Measurements from ENCODE around the gene TP53AIP1. TPM values are rescaled to one million over a fixed set of nuclear protein-coding genes. Genes with fewer than 3 reads are reported as not detected.

Gene TP53AIP1
- total and polyA plus RNA-seq, 5 donors from 2014 or later: not detected

GRCh38 chr11:128967578-128967977 lies 24.9 kb upstream of the TP53AIP1 start:
- H3K27ac Mint-ChIP-seq: peak overlapping the region in 1 of 3 donors; percentile 38
- H3K4me1 ChIP-seq (ENCODE audit: control insufficient read depth, insufficient read depth, low read length, poor library complexity, severe bottlenecking): peaks cover 18% of the 10 kb centered on the region
- peaks cover 4 to 29% (median 21%) of the 10 kb centered on the region in 4 donors for H3K4me1 Mint-ChIP-seq
- no peak for DNase-seq
- no peak overlapping the region for H3K4me3 ChIP-seq (ENCODE audit: low read depth, low read length)
- no peak for ATAC-seq (ENCODE audit: low read depth in 2 of 2)
- H3K27me3 Mint-ChIP-seq: no peaks in the 10 kb centered on the region
- H3K9me3 Mint-ChIP-seq: peaks cover 0 to 1% (median 0%) of the 10 kb centered on the region in 7 donors
- no peaks in the 10 kb centered on the region for H3K9me3 ChIP-seq (ENCODE audit: control insufficient read depth in 2 of 2, low read length in 2 of 2)
- H3K4me3 Mint-ChIP-seq: no peak overlapping the region
- H3K36me3 Mint-ChIP-seq: peaks cover 4% of the 10 kb centered on the region
- H3K36me3 ChIP-seq (ENCODE audit: control insufficient read depth, insufficient read depth, low read length): no peaks in the 10 kb centered on the region
- no peaks in the 10 kb centered on the region for H3K27me3 ChIP-seq (ENCODE audit: control insufficient read depth, insufficient read depth, low read length)
- H3K27ac ChIP-seq (ENCODE audit: insufficient read depth, low read length, poor library complexity, severe bottlenecking): no peak overlapping the region

DNA sequence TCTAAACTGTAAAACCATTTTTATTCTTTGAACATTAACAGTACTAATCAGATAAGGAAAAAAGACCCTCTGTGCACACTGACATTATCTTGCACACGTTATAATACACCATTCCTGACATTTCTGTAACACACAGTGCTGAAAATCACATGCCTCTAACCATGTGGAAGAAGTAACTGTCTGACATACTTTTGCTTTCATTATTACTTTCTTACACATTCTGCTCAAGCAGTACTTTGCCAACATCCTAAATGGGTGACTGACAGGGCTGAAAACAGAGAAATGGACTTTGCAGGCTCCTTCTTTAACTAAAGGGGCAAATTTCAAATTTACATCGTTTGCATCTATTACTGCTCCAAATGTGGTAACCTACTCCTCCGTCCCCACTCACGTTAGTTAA lies 22.8 kb upstream of the TP53AIP1 start:
- no peak overlapping the region for H3K27ac Mint-ChIP-seq
- ATAC-seq (ENCODE audit: low read depth in 2 of 2) (peak in 1 of 2 donors; percentile 46), DNase-seq (peak in 1 of 3 donors; percentile 59)
- Histone ChIP-seq H3K4me1 (ENCODE audit: control insufficient read depth, insufficient read depth, low read length, poor library complexity, severe bottlenecking) (peaks cover 18% of the 10 kb centered on the region), H3K36me3 (ENCODE audit: control insufficient read depth, insufficient read depth, low read length) (no peaks in the 10 kb centered on the region), H3K9me3 (ENCODE audit: control insufficient read depth in 2 of 2, low read length in 2 of 2) (no peaks in the 10 kb centered on the region), H3K4me3 (ENCODE audit: low read depth, low read length) (peak overlapping the region; percentile 52), H3K27ac (ENCODE audit: insufficient read depth, low read length, poor library complexity, severe bottlenecking) (no peak overlapping the region), H3K27me3 (ENCODE audit: control insufficient read depth, insufficient read depth, low read length) (peaks cover 2% of the 10 kb centered on the region)
- peaks cover 0 to 1% (median 0%) of the 10 kb centered on the region in 7 donors for H3K9me3 Mint-ChIP-seq
- peaks cover 1% of the 10 kb centered on the region for H3K36me3 Mint-ChIP-seq
- H3K27me3 Mint-ChIP-seq: no peaks in the 10 kb centered on the region
- peaks cover 4 to 29% (median 19%) of the 10 kb centered on the region in 4 donors for H3K4me1 Mint-ChIP-seq
- H3K4me3 Mint-ChIP-seq: peak overlapping the region in 3 of 4 donors; percentile 0 to 33 (median 27)

GRCh38 chr11:128964463-128964930 lies 21.8 kb upstream of the TP53AIP1 start:
- Histone ChIP-seq H3K9me3 (ENCODE audit: control insufficient read depth in 2 of 2, low read length in 2 of 2) (no peaks in the 10 kb centered on the region), H3K4me3 (ENCODE audit: low read depth, low read length) (no peak overlapping the region), H3K27ac (ENCODE audit: insufficient read depth, low read length, poor library complexity, severe bottlenecking) (no peak overlapping the region), H3K4me1 (ENCODE audit: control insufficient read depth, insufficient read depth, low read length, poor library complexity, severe bottlenecking) (peaks cover 18% of the 10 kb centered on the region), H3K36me3 (ENCODE audit: control insufficient read depth, insufficient read depth, low read length) (no peaks in the 10 kb centered on the region), H3K27me3 (ENCODE audit: control insufficient read depth, insufficient read depth, low read length) (peaks cover 2% of the 10 kb centered on the region)
- H3K9me3 Mint-ChIP-seq: peaks cover 0 to 1% (median 0%) of the 10 kb centered on the region in 7 donors
- no peaks in the 10 kb centered on the region for H3K27me3 Mint-ChIP-seq
- DNase-seq (no peak), ATAC-seq (ENCODE audit: low read depth in 2 of 2) (no peak)
- H3K36me3 Mint-ChIP-seq: no peaks in the 10 kb centered on the region
- H3K27ac Mint-ChIP-seq: peak overlapping the region in 1 of 3 donors; percentile 64
- no peak overlapping the region for H3K4me3 Mint-ChIP-seq
- H3K4me1 Mint-ChIP-seq: peaks cover 4 to 29% (median 18%) of the 10 kb centered on the region in 4 donors

DNA sequence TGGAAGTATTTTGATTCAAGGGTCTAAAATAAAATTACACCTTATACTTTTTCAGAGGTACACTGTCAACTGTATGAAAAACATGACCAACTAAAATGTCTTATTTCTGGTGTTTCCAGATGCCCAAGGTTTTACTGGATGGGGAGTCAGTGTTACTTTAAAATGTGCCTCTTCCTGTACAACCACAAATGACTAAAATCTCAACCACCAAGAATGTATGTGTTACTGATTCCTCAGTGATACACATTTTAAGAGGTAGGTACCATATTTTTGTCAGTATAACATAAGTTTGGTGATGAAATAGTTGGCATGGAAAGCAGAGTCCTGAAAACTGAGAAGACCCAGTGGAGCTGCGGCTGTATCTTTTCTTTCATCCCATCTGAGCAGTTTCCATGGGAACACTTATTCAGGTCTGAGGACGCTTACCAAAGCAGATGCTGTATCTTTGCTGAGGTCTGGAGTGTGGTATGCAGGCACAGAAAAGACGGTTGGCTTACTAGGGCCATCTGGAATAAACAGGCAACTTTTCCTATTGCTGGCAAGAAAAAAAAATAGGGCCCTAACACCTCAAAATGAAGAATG lies 21.2 kb upstream of the TP53AIP1 start:
- peaks cover 2% of the 10 kb centered on the region for H3K27me3 Mint-ChIP-seq
- H3K36me3 Mint-ChIP-seq: no peaks in the 10 kb centered on the region
- ATAC-seq (ENCODE audit: low read depth in 2 of 2): no peak
- H3K27ac Mint-ChIP-seq: peak overlapping the region in 2 of 3 donors; percentile 15 to 64
- H3K36me3 ChIP-seq (ENCODE audit: control insufficient read depth, insufficient read depth, low read length): no peaks in the 10 kb centered on the region
- H3K27me3 ChIP-seq (ENCODE audit: control insufficient read depth, insufficient read depth, low read length): peaks cover 2% of the 10 kb centered on the region
- peaks cover 0 to 1% (median 0%) of the 10 kb centered on the region in 7 donors for H3K9me3 Mint-ChIP-seq
- H3K9me3 ChIP-seq (ENCODE audit: control insufficient read depth in 2 of 2, low read length in 2 of 2): no peaks in the 10 kb centered on the region
- no peak overlapping the region for H3K4me3 ChIP-seq (ENCODE audit: low read depth, low read length)
- no peak overlapping the region for H3K27ac ChIP-seq (ENCODE audit: insufficient read depth, low read length, poor library complexity, severe bottlenecking)
- peaks cover 18% of the 10 kb centered on the region for H3K4me1 ChIP-seq (ENCODE audit: control insufficient read depth, insufficient read depth, low read length, poor library complexity, severe bottlenecking)
- peak in 1 of 3 donors; percentile 37 for DNase-seq
- H3K4me3 Mint-ChIP-seq: no peak overlapping the region
- peaks cover 4 to 29% (median 18%) of the 10 kb centered on the region in 4 donors for H3K4me1 Mint-ChIP-seq

GRCh38 chr11:128962896-128963295 lies 20.2 kb upstream of the TP53AIP1 start:
- Mint-ChIP-seq H3K27me3 (peaks cover 5% of the 10 kb centered on the region), H3K9me3 (peaks cover 0 to 1% (median 0%) of the 10 kb centered on the region in 7 donors)
- H3K4me1 ChIP-seq (ENCODE audit: control insufficient read depth, insufficient read depth, low read length, poor library complexity, severe bottlenecking): peaks cover 18% of the 10 kb centered on the region

DNA sequence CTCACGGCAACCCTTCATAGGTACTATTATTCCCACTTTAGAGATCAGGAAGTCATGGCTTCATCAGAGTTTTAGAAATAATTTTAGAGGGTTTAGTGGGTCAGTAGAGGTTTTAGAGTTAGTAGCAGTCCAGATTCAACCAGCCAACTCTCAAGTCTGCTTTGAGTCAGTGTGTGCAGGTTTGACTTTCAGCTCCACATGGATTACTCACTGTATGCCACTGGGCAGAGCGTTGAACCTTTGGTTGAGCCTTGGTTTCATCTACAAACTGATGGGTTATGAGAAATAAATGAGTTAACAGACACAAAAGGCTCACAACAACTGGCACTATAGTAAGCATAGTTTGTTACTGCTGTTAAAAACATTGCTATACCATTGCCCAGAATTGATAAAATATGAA lies 19.0 kb upstream of the TP53AIP1 start:
- ATAC-seq (ENCODE audit: low read depth in 2 of 2) (no peak), DNase-seq (no peak)
- H3K4me1 ChIP-seq (ENCODE audit: control insufficient read depth, insufficient read depth, low read length, poor library complexity, severe bottlenecking): peaks cover 18% of the 10 kb centered on the region
- Mint-ChIP-seq H3K27me3 (peaks cover 8% of the 10 kb centered on the region), H3K36me3 (no peaks in the 10 kb centered on the region), H3K9me3 (peaks cover 0 to 1% (median 0%) of the 10 kb centered on the region in 7 donors), H3K4me1 (peaks cover 4 to 29% (median 18%) of the 10 kb centered on the region in 4 donors), H3K4me3 (no peak overlapping the region), H3K27ac (no peak overlapping the region)
- H3K4me3 ChIP-seq (ENCODE audit: low read depth, low read length): no peak overlapping the region
- H3K36me3 ChIP-seq (ENCODE audit: control insufficient read depth, insufficient read depth, low read length): no peaks in the 10 kb centered on the region
- no peak overlapping the region for H3K27ac ChIP-seq (ENCODE audit: insufficient read depth, low read length, poor library complexity, severe bottlenecking)
- H3K9me3 ChIP-seq (ENCODE audit: control insufficient read depth in 2 of 2, low read length in 2 of 2): no peaks in the 10 kb centered on the region
- peaks cover 2% of the 10 kb centered on the region for H3K27me3 ChIP-seq (ENCODE audit: control insufficient read depth, insufficient read depth, low read length)

More at GRCh38 chr11:128962896-128963295, 20.2 kb upstream of the TP53AIP1 start:
- no peak overlapping the region for H3K27ac Mint-ChIP-seq
- no peaks in the 10 kb centered on the region for H3K36me3 Mint-ChIP-seq
- Histone ChIP-seq H3K36me3 (ENCODE audit: control insufficient read depth, insufficient read depth, low read length) (no peaks in the 10 kb centered on the region), H3K9me3 (ENCODE audit: control insufficient read depth in 2 of 2, low read length in 2 of 2) (no peaks in the 10 kb centered on the region), H3K27ac (ENCODE audit: insufficient read depth, low read length, poor library complexity, severe bottlenecking) (no peak overlapping the region), H3K27me3 (ENCODE audit: control insufficient read depth, insufficient read depth, low read length) (peaks cover 2% of the 10 kb centered on the region), H3K4me3 (ENCODE audit: low read depth, low read length) (peak overlapping the region; percentile 8)
- ATAC-seq (ENCODE audit: low read depth in 2 of 2): no peak
- H3K4me3 Mint-ChIP-seq: no peak overlapping the region
- DNase-seq: no peak
- peaks cover 4 to 29% (median 18%) of the 10 kb centered on the region in 4 donors for H3K4me1 Mint-ChIP-seq

DNA sequence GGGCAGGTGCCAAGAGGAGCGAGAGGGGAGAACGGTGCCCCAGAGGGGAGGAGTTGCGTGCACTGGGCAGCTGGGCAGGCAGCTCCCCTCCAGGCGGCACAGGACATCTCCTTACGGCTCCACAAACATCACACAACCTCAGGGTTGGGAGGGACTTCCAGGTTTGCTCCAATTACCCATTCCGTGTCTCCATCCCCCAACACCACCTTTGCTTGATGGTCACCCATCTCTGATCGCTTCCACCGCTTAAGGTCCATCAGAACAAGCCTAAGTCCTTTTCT lies 14.5 kb upstream of the TP53AIP1 start:
- Mint-ChIP-seq H3K27me3 (peaks cover 19% of the 10 kb centered on the region), H3K9me3 (no peaks in the 10 kb centered on the region), H3K4me1 (no peaks in the 10 kb centered on the region), H3K36me3 (no peaks in the 10 kb centered on the region), H3K4me3 (no peak overlapping the region), H3K27ac (no peak overlapping the region)
- Histone ChIP-seq H3K36me3 (ENCODE audit: control insufficient read depth, insufficient read depth, low read length) (no peaks in the 10 kb centered on the region), H3K4me3 (ENCODE audit: low read depth, low read length) (no peak overlapping the region), H3K9me3 (ENCODE audit: control insufficient read depth in 2 of 2, low read length in 2 of 2) (no peaks in the 10 kb centered on the region), H3K27me3 (ENCODE audit: control insufficient read depth, insufficient read depth, low read length) (peaks cover 2% of the 10 kb centered on the region), H3K27ac (ENCODE audit: insufficient read depth, low read length, poor library complexity, severe bottlenecking) (no peak overlapping the region), H3K4me1 (ENCODE audit: control insufficient read depth, insufficient read depth, low read length, poor library complexity, severe bottlenecking) (no peaks in the 10 kb centered on the region)
- DNase-seq: no peak
- no peak for ATAC-seq (ENCODE audit: low read depth in 2 of 2)

Measured in CD4-positive, CD25-positive, alpha-beta regulatory T cell (primary cell).